WERI-Rb-1 (cell line): Measurements from ENCODE around the gene SLC2A9.

Experiments used
- DNase-seq: peaks from one replicate; pipeline ENCODE4 v3.0.0-alpha.2; 2020
- H3K27ac ChIP-seq: fragments of 250-450 bp; sonication (Bioruptor Pico); 2 replicates; pipeline ENCODE4 v1.5.1; 2020; ENCODE audit warnings: mild to moderate bottlenecking, moderate library complexity
- H3K27me3 ChIP-seq: fragments of 250-450 bp; sonication (Bioruptor Pico); 2 replicates; pipeline ENCODE4 v1.5.1; 2021; ENCODE audit warnings: mild to moderate bottlenecking, low read depth, moderate library complexity; ENCODE audit not compliant: insufficient read depth, severe bottlenecking
- H3K36me3 ChIP-seq: fragments of 250-450 bp; sonication (Bioruptor Pico); 2 replicates; pipeline ENCODE4 v1.5.1; 2020; ENCODE audit warnings: mild to moderate bottlenecking, moderate library complexity
- H3K4me3 ChIP-seq: 2 replicates; pipeline ENCODE4 v1.5.1; 2011; ENCODE audit warnings: low read depth, mild to moderate bottlenecking, control low read depth, low read length
- H3K9me3 ChIP-seq: fragments of 250-450 bp; sonication (Bioruptor Pico); 2 replicates; pipeline ENCODE4 v1.5.1; 2021; ENCODE audit warnings: mild to moderate bottlenecking, moderate library complexity; ENCODE audit not compliant: severe bottlenecking
- CTCF ChIP-seq: IDR thresholded peaks from 2 replicates; pipeline ENCODE4 v1.5.1; 2011; ENCODE audit warnings: low read depth, mild to moderate bottlenecking, control low read depth, inconsistent platforms, low read length

Gene SLC2A9

GRCh38 chr4:9832640-9833039, 188.7 kb downstream of the SLC2A9 start:
- DNase-seq, result no peak
- no peak overlapping the region for H3K27ac ChIP-seq

GRCh38 chr4:9826551-9826950, 194.7 kb downstream of the SLC2A9 start:
- no peak for TF ChIP-seq CTCF
- no peak for DNase-seq
- no peak overlapping the region for H3K27ac ChIP-seq
- no peak overlapping the region for H3K4me3 ChIP-seq
- no peaks in the 10 kb centered on the region for H3K36me3 ChIP-seq
- H3K9me3 ChIP-seq, result no peaks in the 10 kb centered on the region
- H3K27me3 ChIP-seq, result no peaks in the 10 kb centered on the region

More at GRCh38 chr4:9832640-9833039, 188.7 kb downstream of the SLC2A9 start:
- H3K36me3 ChIP-seq, result no peaks in the 10 kb centered on the region
- TF ChIP-seq CTCF, result no peak
- H3K27me3 ChIP-seq, result no peaks in the 10 kb centered on the region
- H3K9me3 ChIP-seq, result no peaks in the 10 kb centered on the region
- no peak overlapping the region for H3K4me3 ChIP-seq

- H3K27ac ChIP-seq, result no peak overlapping the region
- no peaks in the 10 kb centered on the region for H3K36me3 ChIP-seq
- no peaks in the 10 kb centered on the region for H3K27me3 ChIP-seq
- no peaks in the 10 kb centered on the region for H3K9me3 ChIP-seq
- no peak for TF ChIP-seq CTCF
- no peak for DNase-seq
- H3K4me3 ChIP-seq, result no peak overlapping the region
Measured at GRCh38 chr4:9825049-9825448, 196.2 kb downstream of the SLC2A9 start.

GRCh38 chr4:9820343-9820742, 201.0 kb downstream of the SLC2A9 start:
- Histone ChIP-seq H3K36me3 (no peaks in the 10 kb centered on the region), H3K9me3 (no peaks in the 10 kb centered on the region), H3K27ac (no peak overlapping the region), H3K4me3 (no peak overlapping the region), H3K27me3 (no peaks in the 10 kb centered on the region)
- no peak for DNase-seq
- no peak for TF ChIP-seq CTCF

GRCh38 chr4:9816285-9816684, 205.0 kb downstream of the SLC2A9 start:
- Histone ChIP-seq H3K27me3 (no peaks in the 10 kb centered on the region), H3K27ac (no peak overlapping the region), H3K9me3 (no peaks in the 10 kb centered on the region), H3K4me3 (no peak overlapping the region), H3K36me3 (no peaks in the 10 kb centered on the region)
- DNase-seq, result no peak
- TF ChIP-seq CTCF, result no peak
